Stimulated activated CD4-positive, alpha-beta T cell treated with anti-CD3 and anti-CD28 coated beads, Interleukin-4, amount 100 ng/mL, for 4 hours (primary cell): ENCODE results near the gene ROCK2.
"Not testable (repeated sequence)": the region's sequence is repeated elsewhere in the genome, so short reads cannot be mapped to it uniquely, and the experiment has no call there.

Experiments used
- DNase-seq, 2 experiments: peaks; one replicate each; pipeline ENCODE4 v3.0.0-alpha.2; 2020

Gene ROCK2

DNA sequence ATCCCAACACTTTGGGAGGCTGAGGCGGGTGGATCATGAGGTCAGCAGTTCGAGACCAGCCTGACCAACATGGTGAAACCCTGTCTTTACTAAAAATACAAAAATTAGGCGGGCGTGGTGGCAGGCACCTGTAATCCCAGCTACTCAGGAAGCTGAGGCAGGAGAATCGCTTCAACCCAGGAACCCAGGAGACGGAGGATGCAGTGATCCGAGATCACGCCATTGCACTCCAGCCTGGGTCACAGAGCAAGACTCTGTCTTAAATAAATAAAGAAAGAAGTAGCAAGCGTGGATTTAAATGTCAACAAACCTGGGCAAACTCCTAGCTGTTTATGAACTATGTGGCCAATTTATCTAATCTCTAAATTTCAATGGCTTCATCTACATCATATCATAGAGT, 82.9 kb downstream of the ROCK2 start:
- DNase-seq, result not testable (repeated sequence)

DNA sequence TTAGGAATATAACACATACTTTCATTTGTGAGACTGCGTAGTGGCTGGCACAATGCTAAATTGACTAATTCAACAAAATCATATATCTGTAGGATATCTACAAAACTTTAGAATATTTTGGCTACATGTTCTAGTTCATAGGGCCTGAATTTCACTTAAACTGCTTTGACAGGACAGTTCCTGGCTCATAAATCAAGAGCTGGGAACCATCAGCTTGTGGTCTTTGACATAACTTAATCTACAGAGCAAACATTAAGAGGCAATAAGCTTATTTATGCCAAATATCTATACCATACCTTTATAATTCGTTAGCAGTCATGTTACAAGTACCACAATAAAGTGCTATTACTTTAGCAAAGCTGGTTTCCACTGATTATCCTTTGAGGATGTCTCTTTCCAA, 83.5 kb downstream of the ROCK2 start:
- DNase-seq, result no peak

DNA sequence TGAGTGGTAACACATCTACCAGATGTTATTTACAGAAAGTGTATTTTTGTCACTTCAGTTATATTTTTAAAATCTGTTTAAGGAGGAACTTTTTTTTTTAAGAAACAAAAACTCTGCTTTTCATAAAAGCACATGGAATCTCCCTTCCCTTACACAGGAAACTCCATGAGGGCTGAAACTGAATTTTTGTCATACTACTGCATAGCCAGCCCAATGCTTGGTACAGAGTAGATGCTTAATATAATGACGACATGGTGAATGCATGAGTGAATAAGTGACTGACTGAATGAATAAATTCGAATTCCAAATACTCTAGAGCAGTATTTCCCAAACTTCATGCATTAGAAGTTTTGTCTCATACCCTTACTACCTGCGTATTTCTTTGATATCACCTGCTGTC, 86.5 kb downstream of the ROCK2 start:
- DNase-seq, result no peak

DNA sequence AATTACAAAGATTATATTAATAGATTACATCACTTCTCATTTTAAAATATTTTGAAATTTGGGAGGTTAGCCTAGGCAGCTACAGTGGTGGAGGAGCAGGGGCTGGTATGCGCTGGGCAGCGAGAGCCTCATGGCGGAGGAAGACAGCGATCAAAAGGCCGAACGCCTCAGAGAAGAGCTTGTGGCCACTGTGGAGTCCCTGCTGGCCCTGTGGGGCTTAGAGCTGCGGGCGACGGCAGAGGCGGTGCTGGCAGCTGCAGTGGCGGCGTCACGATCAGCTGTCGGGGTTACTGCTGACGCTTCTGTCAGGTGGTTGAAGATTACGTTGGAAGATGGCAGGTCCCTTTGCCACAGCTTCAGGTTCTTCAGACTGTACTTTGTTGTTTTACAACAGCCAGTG, 87.4 kb downstream of the ROCK2 start:
- no peak for DNase-seq

DNA sequence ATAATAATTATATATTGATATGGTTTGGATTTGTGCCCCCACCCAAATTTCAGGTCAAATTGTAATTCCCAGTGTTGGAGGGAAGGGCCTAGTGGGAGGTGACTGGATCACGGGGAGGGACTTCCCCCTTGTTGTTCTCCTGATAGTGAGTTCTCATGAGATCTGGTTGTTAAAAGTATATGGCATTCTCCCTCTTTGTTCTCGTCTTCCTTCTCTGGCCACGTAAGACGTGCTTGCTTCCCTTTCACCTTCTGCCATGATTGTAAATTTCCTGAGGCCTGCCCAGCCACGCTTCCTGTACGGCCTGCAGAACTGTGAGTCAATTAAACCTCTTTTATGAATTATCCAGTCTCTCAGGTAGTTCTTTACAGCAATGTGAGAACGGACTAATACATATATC, 88.3 kb downstream of the ROCK2 start:
- no peak for DNase-seq

DNA sequence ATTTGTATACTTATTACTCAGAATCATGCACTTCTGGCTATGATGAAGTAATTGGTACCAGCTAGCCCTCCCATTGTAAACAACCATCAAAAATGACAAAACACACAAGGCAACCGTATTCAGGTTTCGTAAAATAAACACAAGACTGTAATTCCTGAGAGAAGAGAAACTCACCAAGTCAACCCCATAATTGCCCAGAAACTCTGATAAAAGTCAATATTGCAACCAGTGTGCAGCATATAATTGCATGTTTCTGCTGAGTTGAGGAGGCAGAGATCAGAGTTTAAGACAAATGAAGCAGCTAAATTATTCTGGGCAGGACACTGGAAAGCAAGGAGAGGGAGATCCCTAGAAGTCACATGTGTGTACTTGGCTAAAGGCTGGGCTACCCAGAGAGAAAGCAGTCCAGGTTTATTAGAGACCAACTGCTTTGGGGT, 90.3 kb downstream of the ROCK2 start:
- DNase-seq, result no peak

DNA sequence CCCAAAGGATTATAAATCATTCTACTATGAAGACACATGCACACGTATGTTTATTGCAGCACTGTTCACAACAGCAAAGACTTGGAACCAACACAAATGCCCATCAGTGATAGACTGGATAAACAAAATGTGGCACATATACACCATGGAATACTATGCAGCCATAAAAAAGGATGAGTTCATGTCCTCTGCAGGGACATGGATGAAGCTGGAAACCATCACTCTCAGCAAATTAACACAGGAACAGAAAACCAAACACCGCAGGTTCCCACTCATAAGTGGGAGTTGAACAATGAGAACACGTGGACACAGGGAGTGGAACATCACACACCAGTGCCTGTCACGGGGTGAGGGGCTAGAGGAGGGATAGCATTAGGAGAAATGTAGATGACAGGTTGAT, 92.0 kb downstream of the ROCK2 start:
- DNase-seq, result not testable (repeated sequence)

DNA sequence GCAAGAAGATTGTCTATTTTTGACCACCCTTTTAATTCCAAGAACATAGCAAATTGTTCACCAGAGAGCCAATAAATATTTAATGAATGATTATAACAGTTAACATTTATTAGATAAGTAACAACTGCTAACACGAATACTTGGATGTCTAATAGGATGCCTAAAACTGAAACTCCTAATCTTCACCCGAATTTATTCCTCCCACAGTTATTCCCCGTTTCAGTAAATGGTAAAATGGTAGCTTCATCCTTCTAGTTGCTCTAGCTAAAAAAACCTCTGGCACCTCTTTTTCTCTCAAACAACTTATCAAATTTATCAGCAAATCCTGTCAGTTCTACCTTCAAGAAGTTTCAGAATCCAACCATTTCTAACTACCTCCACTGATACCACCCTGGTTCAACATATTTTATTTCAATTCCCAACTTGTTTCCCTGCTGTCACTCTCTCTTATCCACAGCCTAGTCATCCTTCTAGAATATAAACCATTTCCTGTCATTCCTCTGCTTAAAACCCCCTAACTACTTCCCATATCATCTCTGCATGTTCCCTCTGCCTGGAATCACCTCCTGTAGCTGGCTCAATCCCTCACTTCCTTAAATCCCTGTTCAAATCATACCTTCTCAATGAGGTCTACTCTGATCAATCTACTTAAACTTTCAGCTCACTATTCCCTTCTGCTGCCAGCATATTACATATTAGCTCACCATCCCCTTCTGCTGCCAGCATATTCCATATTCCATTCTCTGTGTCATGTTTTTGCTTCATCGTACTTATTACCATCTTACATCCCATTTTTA, 93.8 kb downstream of the ROCK2 start:
- DNase-seq, result no peak

DNA sequence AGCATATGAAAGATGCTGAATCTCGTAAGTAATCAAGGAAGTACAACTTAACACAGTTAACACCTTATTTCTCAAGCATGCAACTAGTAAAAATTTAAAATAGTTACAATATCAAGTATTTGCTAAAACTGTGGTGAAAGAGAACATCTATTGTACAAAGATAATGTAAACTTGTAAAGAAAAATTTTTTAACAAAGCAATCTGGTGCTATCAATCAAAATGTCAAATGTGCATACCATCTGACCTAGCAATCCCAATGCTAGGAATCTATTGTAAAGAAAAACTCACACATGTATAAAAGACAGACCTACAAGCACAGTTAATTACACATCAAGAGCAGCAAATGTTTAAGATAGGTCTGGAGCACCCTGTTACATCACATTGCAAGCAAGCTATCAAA, 99.1 kb downstream of the ROCK2 start:
- DNase-seq, result no peak

DNA sequence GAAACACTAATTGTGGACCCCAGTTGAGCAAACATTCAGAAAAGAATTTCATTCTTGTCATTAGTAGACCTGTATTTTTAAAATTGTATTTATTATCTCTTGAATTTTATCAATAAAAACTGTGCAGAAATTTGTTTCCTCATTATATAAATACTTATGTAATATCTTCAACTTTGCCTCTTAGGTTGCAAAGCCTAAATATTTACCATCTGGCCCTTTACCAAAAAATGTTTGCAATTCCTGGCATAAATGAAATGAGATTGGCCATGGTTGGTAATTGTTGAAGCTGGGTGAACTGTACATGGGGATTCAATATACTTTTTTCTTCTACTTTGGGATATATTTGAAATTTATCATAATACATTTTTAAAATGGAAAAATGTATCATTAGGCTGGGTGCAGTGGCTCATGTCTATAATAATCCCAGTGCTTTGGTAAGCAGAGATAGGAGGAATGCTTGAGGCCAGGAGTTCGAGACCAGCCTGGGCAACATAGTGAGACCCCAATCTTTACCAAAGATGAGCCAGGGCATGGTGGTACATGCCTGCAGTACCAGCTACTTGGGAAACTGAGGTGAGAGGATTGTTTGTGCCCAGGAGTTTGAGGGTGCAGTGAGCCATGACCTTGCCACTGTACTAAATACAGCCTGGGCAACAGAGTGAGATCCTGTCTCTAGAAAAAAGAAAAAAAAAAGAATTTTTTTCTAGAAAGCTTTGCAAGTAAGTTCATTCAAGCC, 100.2 kb downstream of the ROCK2 start:
- DNase-seq, result no peak

DNA sequence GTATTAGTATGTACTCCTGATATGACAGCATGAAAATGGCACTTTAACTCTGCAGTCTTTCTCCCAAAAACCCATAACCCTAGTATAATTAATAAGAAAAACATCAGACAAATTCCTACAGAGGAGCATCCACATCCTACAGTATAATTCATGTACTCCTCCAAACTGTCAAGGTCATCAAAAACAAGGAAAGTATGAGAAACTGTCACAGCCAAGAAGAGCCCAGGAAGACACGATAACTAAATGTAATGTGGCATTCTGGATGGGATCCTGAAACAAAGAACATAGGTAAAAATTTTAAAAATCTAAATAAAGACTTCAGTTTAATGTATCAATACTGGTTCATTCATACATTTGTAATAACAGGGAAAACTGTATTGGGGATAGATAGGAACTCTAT, 100.9 kb downstream of the ROCK2 start:
- no peak for DNase-seq

DNA sequence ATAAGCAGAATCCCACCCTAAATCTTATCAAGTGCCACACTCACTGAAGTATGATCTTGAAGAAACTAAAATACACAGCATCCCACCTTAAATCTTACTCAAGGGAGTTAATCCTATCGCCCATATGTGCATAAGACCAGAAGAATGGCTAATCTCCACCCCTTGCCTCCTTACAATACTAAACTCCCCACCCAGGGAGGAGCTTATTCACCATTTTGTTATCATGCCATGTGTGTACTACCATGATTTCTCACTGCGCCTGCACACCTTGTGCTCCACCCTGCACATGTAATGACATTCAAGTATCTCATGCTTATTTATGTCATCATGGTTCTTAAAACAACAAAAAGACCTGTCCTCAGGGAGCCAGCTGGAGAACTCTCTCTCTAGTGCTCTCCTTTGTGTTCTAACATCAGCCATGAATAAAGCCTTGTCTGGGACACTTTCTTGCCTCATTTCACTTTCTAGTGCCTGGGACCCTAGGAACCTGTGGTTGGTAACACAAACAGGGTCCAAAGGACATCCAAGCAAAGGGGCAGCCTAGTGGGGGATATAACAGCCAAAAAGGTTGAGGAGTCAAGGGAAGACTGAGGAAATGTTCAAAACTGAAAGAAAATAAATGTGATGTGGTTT, 101.8 kb downstream of the ROCK2 start:
- no peak for DNase-seq

DNA sequence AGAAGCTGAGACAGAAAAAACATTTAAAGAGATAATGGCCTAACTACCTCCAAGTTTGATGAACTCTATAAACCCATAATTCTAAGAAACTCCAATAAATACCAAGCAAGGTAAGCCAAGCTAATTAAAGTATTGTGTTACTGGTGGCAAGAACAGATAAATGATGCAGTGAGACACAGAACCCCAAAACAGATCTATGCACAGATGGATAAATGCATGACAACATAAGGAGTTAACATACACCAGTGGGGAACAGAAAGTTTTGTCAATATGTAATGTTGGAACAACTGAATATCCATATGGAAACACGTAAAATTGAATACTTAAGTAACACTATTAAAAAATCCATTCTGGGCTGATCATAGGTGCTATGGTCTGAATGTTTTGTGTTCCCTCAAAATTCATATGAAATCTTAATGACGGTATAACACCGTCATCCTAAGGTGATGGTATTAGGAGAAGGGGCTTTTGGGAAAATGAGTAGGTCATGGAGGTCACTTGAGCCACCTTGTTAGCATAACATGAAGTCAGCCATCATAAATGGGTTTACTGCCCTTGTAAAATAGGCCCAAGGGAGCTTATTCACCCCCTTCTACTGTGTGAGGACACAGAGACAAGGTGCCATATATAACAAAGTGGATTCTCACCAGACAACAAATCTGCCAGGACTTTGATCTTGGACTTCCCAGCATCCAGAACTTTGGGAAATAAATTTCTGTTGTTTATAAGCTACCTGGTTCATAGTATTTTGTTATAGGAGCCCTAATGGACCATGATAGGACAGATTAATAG, 102.8 kb downstream of the ROCK2 start:
- DNase-seq, result no peak

DNA sequence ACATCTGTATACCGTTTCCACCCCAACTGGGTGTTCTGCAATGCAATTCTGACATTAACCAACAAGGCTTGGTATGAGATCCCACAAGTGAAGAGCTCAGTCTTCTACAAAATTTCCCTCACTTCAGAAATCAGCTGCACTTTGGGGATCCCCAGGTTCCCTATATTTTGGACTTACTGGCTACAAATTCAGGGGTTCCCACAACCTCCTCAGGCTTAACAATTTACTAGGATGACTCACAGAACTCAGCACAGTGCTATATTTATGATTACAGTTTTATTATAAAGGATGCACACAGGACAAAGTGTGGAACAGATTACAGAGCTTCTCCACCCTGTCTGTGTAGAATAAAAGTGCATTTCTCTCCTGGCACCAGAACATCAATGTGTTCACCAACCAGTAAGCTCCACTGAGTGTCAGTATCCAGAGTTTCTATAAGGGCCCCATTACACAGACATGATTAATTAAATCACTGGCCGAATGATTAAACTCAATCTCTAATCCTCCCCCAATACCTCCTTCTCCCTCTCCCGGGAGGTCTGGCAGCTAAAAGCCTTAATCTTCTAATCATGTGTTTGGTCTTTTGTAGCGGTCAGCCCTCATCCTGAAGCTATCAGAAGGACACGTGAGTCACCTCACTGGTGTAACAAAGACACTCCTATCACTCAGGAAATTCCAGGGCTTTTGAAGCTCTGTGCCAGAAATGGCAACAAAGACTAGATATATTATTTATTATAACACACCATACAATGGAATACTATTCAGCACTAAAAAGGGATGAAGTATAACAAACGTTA, 104.6 kb downstream of the ROCK2 start:
- no peak for DNase-seq

DNA sequence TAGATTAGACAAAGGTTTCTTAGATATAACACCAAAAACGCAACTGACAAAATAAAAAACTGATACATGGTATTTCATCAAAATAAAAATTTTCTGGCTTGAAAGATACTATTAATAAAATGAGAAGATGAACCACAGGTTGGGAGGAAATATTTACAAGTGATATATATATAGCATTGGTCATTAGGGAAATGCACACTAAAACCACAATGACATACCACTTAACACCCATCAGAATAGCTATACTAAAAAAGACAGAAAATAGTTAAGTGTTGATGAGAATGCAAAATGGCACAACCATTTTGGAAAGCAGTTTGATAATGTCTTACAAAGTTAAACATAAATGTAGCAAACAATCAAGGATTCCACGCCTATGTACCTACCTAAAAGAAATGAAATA, 105.3 kb downstream of the ROCK2 start:
- no peak for DNase-seq

DNA sequence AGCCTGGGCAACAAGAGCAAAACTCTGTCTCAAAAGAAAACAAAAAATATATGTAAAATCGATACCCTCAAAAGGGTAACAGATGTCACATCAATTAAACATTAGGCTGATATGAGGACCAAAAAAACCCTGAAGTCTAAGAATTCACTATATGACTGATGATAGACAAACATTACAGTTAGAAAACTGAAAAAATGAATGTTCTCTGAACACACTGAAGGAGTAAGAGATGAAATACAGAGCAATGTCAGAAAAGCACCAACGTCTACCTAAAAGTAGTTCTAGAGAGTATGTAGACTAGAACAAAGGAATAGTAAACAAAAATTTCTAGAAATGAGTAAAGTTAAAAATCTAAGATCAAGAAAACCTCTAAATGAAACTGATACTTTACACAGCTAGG, 107.3 kb downstream of the ROCK2 start:
- no peak for DNase-seq

DNA sequence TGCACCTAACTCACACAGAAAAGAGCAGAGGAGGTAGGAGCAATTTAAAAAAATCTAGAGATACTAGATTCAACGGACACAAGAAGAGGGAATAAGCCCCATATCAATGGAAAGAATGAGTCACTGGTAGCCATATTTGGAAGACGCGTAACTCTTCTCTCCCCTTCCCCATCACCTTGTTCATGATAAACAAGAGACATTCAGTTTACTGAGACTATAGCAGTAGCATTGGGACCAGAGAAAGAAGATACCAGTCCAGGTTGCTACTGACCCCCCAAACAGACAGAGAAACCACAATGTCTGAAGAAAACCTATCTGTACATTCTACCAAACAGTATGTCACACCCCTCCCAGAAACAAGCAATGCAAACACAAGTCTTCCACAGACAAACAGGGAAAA, 108.1 kb downstream of the ROCK2 start:
- DNase-seq, result no peak

DNA sequence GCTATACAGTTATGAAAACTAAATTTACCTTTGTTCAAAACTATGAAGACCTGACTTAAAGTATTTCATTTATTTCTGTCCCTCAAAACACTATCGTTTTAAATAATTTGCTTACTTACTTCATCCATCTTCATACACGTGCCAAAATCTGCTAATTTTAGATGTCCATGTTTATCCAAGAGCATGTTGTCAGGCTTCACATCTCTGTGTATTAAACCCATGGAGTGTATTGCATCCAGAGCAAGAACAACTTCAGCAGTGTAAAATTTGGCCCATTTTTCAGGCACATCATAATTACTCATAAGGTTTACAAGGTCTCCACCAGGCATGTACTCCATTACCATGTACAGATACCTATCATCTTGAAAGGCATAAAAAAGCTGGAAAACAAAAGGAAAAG, 108.9 kb downstream of the ROCK2 start:
- DNase-seq, result no peak

DNA sequence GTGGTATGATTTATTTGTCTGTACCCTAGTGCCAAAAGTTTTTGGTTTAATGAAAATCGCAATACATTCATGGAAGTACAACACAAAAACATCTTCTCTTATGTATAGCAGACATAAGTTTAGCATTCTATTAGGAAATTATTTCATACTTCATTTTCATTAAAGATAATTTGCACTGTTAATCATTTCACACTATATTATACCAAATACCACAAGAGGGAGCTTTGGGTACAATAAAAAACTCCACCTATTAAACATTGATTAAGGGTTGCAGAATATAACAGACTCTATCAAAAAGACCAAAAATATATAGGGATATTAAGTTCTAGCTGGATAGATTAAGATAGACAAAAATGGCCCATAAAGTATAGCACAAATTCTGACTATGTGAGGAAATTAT, 110.1 kb downstream of the ROCK2 start:
- no peak for DNase-seq

DNA sequence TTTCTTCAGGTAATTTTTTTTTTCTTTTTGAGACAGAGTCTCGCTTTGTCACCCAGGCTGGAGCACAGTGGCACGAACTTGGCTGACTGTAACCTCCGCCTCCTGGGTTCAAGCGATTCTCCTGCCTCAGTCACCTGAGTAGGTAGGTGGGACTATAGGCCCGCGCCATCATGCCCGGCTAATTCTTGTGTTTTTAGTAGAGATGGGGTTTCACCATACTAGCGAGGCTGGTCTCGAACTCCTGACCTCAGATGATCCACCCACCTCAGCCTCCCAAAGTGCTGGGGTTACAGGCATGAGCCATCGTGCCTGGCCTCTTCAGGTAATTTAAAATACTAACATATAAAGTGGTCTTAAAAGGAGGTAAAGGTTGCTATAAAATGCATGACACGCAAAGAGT, 113.2 kb downstream of the ROCK2 start:
- not testable (repeated sequence) for DNase-seq

DNA sequence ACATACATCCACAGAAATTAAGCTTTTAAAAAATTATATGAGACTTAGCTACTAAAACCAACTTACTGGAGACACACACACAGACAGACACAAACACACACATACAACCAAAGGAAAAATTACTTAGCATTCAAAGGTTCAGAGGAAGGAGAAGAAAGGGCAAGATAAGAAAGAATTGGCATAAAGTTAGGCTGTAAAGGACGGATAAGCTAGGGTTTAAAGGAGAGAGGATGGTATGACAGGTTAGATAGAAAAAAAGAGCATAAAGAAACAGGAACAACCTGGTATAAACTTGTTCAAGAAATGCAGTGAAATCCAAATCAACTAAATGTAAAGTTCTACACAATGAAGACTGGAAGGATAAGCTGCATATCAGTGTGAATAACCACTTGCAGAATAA, 115.7 kb downstream of the ROCK2 start:
- DNase-seq, result no peak

DNA sequence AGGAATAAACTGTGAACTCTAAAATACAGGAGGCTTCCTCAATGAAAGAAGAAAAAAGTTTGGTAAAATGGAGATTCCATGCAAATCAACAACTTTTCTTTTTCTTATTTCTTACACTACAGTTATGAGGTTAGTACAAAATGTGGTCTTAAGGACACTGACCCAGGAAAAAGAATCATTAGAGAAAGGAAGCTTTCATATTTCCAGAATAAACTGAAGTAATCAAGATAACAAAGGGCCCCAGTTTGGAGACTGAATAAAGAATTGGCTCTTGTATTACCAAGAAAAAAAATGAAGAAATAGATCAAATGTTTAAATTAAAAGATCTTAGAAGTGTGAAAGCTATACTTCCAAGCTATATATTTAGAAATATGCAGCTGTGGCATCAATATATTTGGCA, 116.8 kb downstream of the ROCK2 start:
- DNase-seq, result no peak
